ENCODE measurements around the gene METTL3.

GRCh38 chr14:21496453-21496852 lies 14.7 kb downstream of the METTL3 start:
- no peak for TF ChIP-seq POLR2A (IDR thresholded peaks at IDR 0.05; ENCODE audit: low read length)
- TF ChIP-seq GATA1 (IDR thresholded peaks at IDR 0.05; ENCODE audit: low read depth, low read length), result no peak
